SK-N-SH treated with all-trans-retinoic acid at 6 μM for 48 hours (cell line): ENCODE data around the gene MID1.

Source experiments
- ARNTL ChIP-seq: fragments of 450-650 bp; formaldehyde crosslinking; IDR thresholded peaks from 2 replicates; pipeline ENCODE4 v1.5.0; 2020; ENCODE audit warnings: low read depth, mild to moderate bottlenecking, moderate library complexity, borderline replicate concordance
- BACH2 ChIP-seq: fragments of 250-450 bp; sonication (Bioruptor Pico); IDR thresholded peaks from 2 replicates; pipeline ENCODE4 v1.9.0; 2021; ENCODE audit warnings: mild to moderate bottlenecking, borderline replicate concordance
- CSDC2 ChIP-seq: fragments of 250-450 bp; sonication (Bioruptor Pico); IDR thresholded peaks from 2 replicates; pipeline ENCODE4 v1.5.0; 2020; ENCODE audit warnings: mild to moderate bottlenecking, moderate library complexity

DNA sequence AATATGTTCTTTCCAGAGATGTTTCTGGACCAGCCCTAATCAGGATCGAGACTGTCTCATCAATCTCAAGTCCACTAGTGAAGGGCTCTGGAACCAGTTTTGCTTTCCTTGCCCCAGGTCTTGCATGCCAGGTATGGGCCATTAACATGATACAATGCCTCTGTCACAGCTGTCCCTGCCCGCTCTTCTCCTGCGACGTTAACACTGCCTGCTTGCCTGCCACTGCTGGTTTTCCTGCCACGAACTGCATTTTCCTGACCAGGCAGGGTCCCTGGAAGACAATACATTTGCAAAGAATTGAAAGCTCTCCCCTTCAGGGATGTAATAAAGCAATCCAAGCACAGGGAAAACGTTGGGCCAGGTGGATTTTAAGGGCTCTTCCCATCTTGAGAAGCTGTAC is 200.3 kb downstream of the MID1 start:
- TF ChIP-seq ARNTL (CRISPR knock-in tag) (no peak), CSDC2 (no peak), BACH2 (CRISPR knock-in tag) (no peak)
